Stomach (tissue), 9 donors: Measurements from ENCODE around the gene LRFN4. TPM values are rescaled to one million over a fixed set of nuclear protein-coding genes. Genes with fewer than 3 reads are reported as not detected.

Experiments
- DNase-seq, 2 donors: peaks; one replicate each; pipeline versions ENCODE4 v3.0.0 to v3.0.0-alpha.2; 2013 to 2019
- H3K27ac ChIP-seq, 5 donors: fragments of 200-600 bp in 4 of 5; sonication (generic) in 4 of 5; one replicate each; pipeline ENCODE4 v1.5.1; 2013 to 2019; ENCODE audit warnings: mild to moderate bottlenecking in 1 of 5, moderate library complexity in 1 of 5
- H3K27me3 ChIP-seq, 3 donors: fragments of 200-600 bp; sonication (generic); one replicate each; pipeline ENCODE4 v1.5.1; 2017 to 2019; ENCODE audit warnings: mixed run types in 1 of 3
- H3K36me3 ChIP-seq, 4 donors: fragments of 200-600 bp; sonication (generic); 1 replicate in 3 of 4; 2 replicates in 1 of 4; pipeline ENCODE4 v1.5.1; 2016 to 2019
- H3K4me1 ChIP-seq, 4 donors: fragments of 200-600 bp; sonication (generic); one replicate each; pipeline ENCODE4 v1.5.1; 2016 to 2019
- H3K4me3 ChIP-seq, 4 donors: fragments of 200-600 bp; sonication (generic) in 3 of 4; one replicate each; pipeline ENCODE4 v1.5.1; 2016 to 2019; ENCODE audit warnings: mild to moderate bottlenecking in 1 of 4
- H3K9me3 ChIP-seq, 4 donors: fragments of 200-600 bp; sonication (generic); one replicate each; pipeline ENCODE4 v1.5.1; 2016 to 2019
- EP300 ChIP-seq: sonication (generic); formaldehyde crosslinking; IDR thresholded peaks from one replicate; pipeline ENCODE4 v1.6.1; 2017; ENCODE audit warnings: antibody characterized with exemption
- POLR2A ChIP-seq, 4 donors: fragments of 450-650 bp; IDR thresholded peaks; one replicate each; pipeline ENCODE4 v1.6.1; 2016; ENCODE audit warnings: antibody characterized with exemption in 4 of 4, control low read depth in 2 of 4, mild to moderate bottlenecking in 1 of 4, moderate library complexity in 1 of 4
- POLR2AphosphoS5 ChIP-seq, 3 donors: sonication (generic); formaldehyde crosslinking; IDR thresholded peaks; one replicate each; pipeline ENCODE4 v1.6.1; 2016; ENCODE audit warnings: antibody characterized with exemption in 3 of 3
- WGBS, 5 donors: extraction: QIAGEN DNeasy Blood & Tissue Kit in 3 of 5; methylation state at CpG; one replicate each; pipeline versions ENCODE4 v1.1.5 to v1.1.7; 2013 to 2018; 5-methylcytosine and 5-hydroxymethylcytosine counted together
- intact Hi-C: fragments of 100-400 bp; cut with DNase I; formaldehyde crosslinking; loops from one replicate; pipeline ENCODE4 v1.15.1; 2023; ENCODE audit warnings: low total_unique reads
- polyA plus RNA-seq, 3 donors: library from polyadenylated mRNA; stranded (reverse); fragments of 200-250 nt; gene quantifications; one replicate each; pipeline ENCODE4 v1.2.3, GENCODE V29; 2013
- total RNA-seq, 5 donors: library from RNA; depleted of rRNA; stranded (reverse); fragments of >200 nt; gene quantifications; one replicate each; pipeline versions ENCODE4 v1.1.0 to v1.2.3, GENCODE V29; 2014 to 2016
- TF ChIP-seq, protein P1 (sequence below), 7 experiments: fragments of 450-650 bp in 4 of 7; fragments of 200-600 bp in 3 of 7; sonication (generic) in 3 of 7; IDR thresholded peaks; one replicate each; pipeline ENCODE4 v1.5.1; 2016 to 2019; ENCODE audit warnings: antibody characterized with exemption in 7 of 7, control low read depth in 2 of 7, mild to moderate bottlenecking in 1 of 7
- donor health status: healthy with polysubstance abuse.
- donor health status: Bipolar disorder and iron deficiency.
- donor health status: healthy.

The LRFN4 gene
- total and polyA plus RNA-seq, 8 donors, result 2.1 to 37.9 (median 12.7) TPM

DNA sequence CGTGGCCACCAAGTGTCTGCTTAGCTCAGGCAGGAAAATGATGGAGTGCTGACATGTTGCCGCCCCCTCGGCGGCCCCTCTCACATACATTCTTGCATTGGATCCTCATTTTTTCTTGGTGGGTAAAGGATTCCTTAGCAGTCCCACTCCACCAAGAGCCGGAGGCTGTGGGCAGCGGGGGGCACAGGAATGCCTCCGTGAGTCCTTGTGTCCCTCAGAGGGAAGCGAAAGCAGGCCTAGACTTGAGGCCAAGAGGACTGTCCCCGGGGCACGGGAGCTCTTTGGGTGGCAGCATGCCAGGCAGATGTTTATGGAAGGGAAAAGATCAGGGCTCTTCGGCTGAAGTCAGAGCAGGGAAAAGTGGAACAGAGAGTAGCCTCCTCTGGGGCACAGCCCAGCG lies 21.6 kb downstream of the LRFN4 start:
- Histone ChIP-seq H3K4me1 (peaks cover 43 to 54% (median 51%) of the 10 kb centered on the region in 4 donors), H3K36me3 (no peaks in the 10 kb centered on the region), H3K27ac (peak overlapping the region in 2 of 5 donors; percentile 18 to 80), H3K4me3 (no peak overlapping the region), H3K9me3 (no peaks in the 10 kb centered on the region), H3K27me3 (no peaks in the 10 kb centered on the region)
- DNase-seq, result no peak
- intact Hi-C loops, result no loop called here
- no peak for TF ChIP-seq POLR2A (IDR thresholded peaks at IDR 0.05)
- TF ChIP-seq, protein P1, sequence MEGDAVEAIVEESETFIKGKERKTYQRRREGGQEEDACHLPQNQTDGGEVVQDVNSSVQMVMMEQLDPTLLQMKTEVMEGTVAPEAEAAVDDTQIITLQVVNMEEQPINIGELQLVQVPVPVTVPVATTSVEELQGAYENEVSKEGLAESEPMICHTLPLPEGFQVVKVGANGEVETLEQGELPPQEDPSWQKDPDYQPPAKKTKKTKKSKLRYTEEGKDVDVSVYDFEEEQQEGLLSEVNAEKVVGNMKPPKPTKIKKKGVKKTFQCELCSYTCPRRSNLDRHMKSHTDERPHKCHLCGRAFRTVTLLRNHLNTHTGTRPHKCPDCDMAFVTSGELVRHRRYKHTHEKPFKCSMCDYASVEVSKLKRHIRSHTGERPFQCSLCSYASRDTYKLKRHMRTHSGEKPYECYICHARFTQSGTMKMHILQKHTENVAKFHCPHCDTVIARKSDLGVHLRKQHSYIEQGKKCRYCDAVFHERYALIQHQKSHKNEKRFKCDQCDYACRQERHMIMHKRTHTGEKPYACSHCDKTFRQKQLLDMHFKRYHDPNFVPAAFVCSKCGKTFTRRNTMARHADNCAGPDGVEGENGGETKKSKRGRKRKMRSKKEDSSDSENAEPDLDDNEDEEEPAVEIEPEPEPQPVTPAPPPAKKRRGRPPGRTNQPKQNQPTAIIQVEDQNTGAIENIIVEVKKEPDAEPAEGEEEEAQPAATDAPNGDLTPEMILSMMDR (IDR thresholded peaks at IDR 0.05), result no peak
- TF ChIP-seq POLR2AphosphoS5 (IDR thresholded peaks at IDR 0.05), result no peak
- TF ChIP-seq EP300, result no peak
- WGBS, 5 donors, result 58 to 71% (median 67%) methylated on average over 8 to 12 of the region's 12 CpGs

DNA sequence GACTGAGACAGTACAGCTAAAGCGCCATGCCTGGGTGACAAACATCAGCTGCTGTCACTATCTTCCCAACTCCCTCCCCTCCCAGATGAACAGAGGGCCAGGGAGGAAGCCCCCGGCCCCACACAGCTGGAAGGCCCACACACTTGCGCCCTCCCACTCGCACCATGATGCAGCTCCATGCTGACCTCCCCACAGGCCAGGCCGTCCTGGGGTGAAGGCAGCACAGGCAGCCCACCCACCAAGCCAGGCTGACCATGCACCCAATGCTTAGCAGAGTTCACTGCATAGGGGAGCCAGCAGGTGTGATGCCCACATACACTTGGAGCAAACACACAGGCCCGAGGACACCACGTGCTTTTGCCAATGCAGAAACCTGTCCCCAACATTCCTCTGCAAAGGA lies 22.1 kb downstream of the LRFN4 start:
- no peaks in the 10 kb centered on the region for H3K36me3 ChIP-seq
- peak overlapping the region in 2 of 5 donors; percentile 11 to 80 for H3K27ac ChIP-seq
- 80 to 94% (median 83%) methylated on average over 5 to 7 of the region's 7 CpGs for WGBS, 5 donors
- H3K9me3 ChIP-seq, result no peaks in the 10 kb centered on the region
- no peak for TF ChIP-seq POLR2A (IDR thresholded peaks at IDR 0.05)
- TF ChIP-seq POLR2AphosphoS5 (IDR thresholded peaks at IDR 0.05), result no peak
- TF ChIP-seq EP300, result no peak
- TF ChIP-seq, protein P1 (IDR thresholded peaks at IDR 0.05), result no peak
- no peak for DNase-seq
- intact Hi-C loops, result no loop called here
- H3K4me3 ChIP-seq, result no peak overlapping the region
- peaks cover 46 to 54% (median 51%) of the 10 kb centered on the region in 4 donors for H3K4me1 ChIP-seq
- H3K27me3 ChIP-seq, result no peaks in the 10 kb centered on the region

DNA sequence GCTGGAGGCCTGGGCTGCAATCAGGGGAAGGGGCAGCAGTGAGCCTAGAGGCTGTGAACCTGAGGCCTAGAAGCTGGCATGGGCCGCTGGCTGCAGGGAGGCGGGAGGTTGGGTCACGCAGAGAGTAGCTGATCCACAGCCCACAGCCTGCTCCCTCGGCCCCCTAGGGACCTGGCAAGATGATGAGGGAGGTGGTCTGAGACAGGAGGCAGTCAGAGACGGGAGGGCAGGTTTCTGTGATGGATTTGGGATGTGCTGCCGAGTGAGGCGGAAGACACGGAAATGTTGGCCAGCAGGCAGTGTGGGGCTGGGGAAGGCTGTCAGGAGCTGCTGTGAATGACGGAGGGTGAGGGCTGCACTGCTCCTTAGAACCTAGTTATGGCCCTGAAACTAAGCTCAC lies 22.7 kb downstream of the LRFN4 start:
- H3K4me1 ChIP-seq, result peaks cover 46 to 54% (median 51%) of the 10 kb centered on the region in 4 donors
- no peaks in the 10 kb centered on the region for H3K36me3 ChIP-seq
- TF ChIP-seq EP300, result no peak
- TF ChIP-seq, protein P1 (IDR thresholded peaks at IDR 0.05), result no peak
- TF ChIP-seq POLR2AphosphoS5 (IDR thresholded peaks at IDR 0.05), result no peak
- no peak for TF ChIP-seq POLR2A (IDR thresholded peaks at IDR 0.05)
- DNase-seq, result no peak
- peak overlapping the region; percentile 9 to 80 (median 71) for H3K27ac ChIP-seq
- no peak overlapping the region for H3K4me3 ChIP-seq
- no peaks in the 10 kb centered on the region for H3K9me3 ChIP-seq
- WGBS, 5 donors, result 49 to 89% (median 69%) methylated on average over 9 of the region's 9 CpGs
- intact Hi-C loops, result no loop called here
- H3K27me3 ChIP-seq, result no peaks in the 10 kb centered on the region

DNA sequence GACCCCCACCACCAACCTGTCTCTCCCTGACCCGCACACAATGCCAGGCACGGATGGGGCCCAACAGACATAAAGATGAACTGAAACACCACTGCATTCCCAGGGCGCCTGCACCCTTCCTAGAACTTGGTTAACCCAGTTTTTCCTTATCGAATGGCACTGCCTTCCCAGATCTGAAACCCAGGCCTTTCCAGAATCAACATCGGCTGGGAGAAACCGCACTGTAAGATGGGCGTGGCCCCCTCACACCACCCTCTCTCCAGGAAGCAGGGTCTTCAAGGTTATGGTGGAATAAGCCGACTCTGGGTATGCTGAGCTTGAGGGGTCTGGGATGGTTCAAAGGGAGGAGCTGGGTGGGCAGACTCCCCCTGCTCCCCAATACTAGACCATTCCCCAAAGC lies 23.1 kb downstream of the LRFN4 start:
- intact Hi-C loops, result no loop called here
- DNase-seq, result peak; percentile 55 to 71
- no peaks in the 10 kb centered on the region for H3K36me3 ChIP-seq
- WGBS, 5 donors, result 26 to 52% (median 43%) methylated on average over 8 of the region's 8 CpGs
- H3K9me3 ChIP-seq, result no peaks in the 10 kb centered on the region
- peak overlapping the region; percentile 9 to 80 (median 71) for H3K27ac ChIP-seq
- H3K4me1 ChIP-seq, result peaks cover 46 to 54% (median 51%) of the 10 kb centered on the region in 4 donors
- TF ChIP-seq POLR2AphosphoS5 (IDR thresholded peaks at IDR 0.05) (no peak), EP300 (no peak), POLR2A (IDR thresholded peaks at IDR 0.05) (no peak)
- TF ChIP-seq, protein P1 (IDR thresholded peaks at IDR 0.05), result no peak
- no peaks in the 10 kb centered on the region for H3K27me3 ChIP-seq
- H3K4me3 ChIP-seq, result no peak overlapping the region
